Sigmoid colon (tissue), 4 donors: Measurements from ENCODE around the gene ZFPL1.

Experiments used
- EP300 ChIP-seq, 4 donors: sonication (generic); formaldehyde crosslinking; IDR thresholded peaks; one replicate each; pipeline ENCODE4 v1.6.1; 2017; ENCODE audit warnings: antibody characterized with exemption in 4 of 4
- POLR2A ChIP-seq, 2 donors: fragments of 450-650 bp; IDR thresholded peaks; one replicate each; pipeline ENCODE4 v1.6.1; 2016; ENCODE audit warnings: antibody characterized with exemption in 2 of 2, mild to moderate bottlenecking in 2 of 2, moderate library complexity in 2 of 2
- POLR2AphosphoS5 ChIP-seq, 4 donors: sonication (generic); formaldehyde crosslinking; IDR thresholded peaks; one replicate each; pipeline ENCODE4 v1.6.1; 2017; ENCODE audit warnings: antibody characterized with exemption in 4 of 4
- TF ChIP-seq, protein P1 (sequence below), 4 experiments: fragments of 450-650 bp in 3 of 4; fragments of 200-600 bp in 1 of 4; IDR thresholded peaks; one replicate each; pipeline ENCODE4 v1.5.1; 2016 to 2019; ENCODE audit warnings: antibody characterized with exemption in 4 of 4, mild to moderate bottlenecking in 3 of 4, moderate library complexity in 2 of 4

DNA sequence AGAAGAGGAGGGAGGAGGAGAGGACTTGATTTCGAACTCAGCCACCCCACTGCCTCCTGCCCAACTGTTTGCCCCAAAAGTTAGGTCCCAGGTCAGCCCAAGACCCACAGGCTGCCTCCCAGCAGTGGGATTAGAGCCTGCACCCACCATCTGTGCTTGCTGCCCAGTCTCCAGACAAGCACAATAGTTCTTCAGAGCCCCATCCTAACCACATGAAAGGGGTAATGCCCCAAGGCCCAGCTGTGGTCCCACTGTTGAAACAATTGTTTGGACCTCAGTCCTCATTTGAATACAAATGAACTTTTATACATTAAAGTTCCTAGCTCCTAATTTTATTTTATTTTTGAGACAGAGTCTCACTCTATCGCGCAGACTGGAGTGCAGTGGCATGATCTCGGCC is 6.6 kb downstream of the ZFPL1 start:
- no peak for TF ChIP-seq POLR2A (IDR thresholded peaks at IDR 0.05)
- TF ChIP-seq, protein P1, sequence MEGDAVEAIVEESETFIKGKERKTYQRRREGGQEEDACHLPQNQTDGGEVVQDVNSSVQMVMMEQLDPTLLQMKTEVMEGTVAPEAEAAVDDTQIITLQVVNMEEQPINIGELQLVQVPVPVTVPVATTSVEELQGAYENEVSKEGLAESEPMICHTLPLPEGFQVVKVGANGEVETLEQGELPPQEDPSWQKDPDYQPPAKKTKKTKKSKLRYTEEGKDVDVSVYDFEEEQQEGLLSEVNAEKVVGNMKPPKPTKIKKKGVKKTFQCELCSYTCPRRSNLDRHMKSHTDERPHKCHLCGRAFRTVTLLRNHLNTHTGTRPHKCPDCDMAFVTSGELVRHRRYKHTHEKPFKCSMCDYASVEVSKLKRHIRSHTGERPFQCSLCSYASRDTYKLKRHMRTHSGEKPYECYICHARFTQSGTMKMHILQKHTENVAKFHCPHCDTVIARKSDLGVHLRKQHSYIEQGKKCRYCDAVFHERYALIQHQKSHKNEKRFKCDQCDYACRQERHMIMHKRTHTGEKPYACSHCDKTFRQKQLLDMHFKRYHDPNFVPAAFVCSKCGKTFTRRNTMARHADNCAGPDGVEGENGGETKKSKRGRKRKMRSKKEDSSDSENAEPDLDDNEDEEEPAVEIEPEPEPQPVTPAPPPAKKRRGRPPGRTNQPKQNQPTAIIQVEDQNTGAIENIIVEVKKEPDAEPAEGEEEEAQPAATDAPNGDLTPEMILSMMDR (IDR thresholded peaks at IDR 0.05): no peak
- TF ChIP-seq POLR2AphosphoS5 (IDR thresholded peaks at IDR 0.05): no peak
- TF ChIP-seq EP300 (IDR thresholded peaks at IDR 0.05): no peak
